Measurements from ENCODE around the gene MEMO1. TPM values are rescaled to one million over a fixed set of nuclear protein-coding genes. Genes with fewer than 3 reads are reported as not detected.
"Not testable (repeated sequence)": the region's sequence is repeated elsewhere in the genome, so short reads cannot be mapped to it uniquely, and the experiment has no call there.

Gene MEMO1
- total RNA-seq (2014; rRNA removed; shearing (Covaris generic)) = 15.0 and 37.0 TPM in 2 replicates

DNA sequence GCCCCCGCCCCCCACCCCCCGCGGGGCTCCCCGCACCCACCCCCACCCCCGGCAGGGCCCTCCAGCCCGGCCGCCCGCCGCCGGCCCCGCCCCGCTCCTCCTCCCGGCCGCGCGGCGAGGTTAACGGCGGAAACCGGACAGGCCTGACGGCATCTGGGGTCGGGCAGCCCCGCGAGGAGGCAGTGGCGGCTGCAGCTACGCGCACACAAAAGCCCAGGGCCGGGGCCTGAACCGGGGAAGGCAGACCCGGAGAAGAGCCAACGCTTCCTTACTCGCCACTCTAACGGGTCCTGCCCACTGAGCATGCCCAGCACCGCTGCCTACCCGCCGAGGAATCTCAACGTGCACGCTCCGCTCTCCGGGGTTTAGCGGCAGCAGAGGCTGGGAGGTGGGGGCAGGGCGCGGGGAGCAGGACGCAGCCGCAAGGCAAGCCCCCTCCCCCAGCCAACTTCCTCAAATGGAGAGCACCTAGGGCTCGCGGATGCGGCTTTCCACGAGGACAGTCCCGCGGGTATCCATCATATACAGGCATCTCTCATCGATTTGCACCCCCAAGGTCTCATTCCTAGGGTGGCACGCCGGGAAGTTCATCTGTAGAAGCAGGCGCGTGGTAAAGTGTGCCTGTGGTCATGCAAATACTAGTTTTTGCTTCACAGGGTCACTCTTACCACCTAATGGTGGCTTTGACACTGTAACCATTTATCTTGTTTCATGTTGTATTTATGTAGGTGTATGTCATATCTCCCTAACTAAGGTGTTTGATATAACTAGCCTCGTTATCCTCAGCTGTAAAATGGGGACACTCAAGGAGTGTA, at the start of gene MEMO1:
Gene MEMO1, minus strand, starts transcription at position 339 of the 815 bp plus-strand sequence. CDS start 761 bp downstream, outside the sequence.
- DNase-seq (ENCODE audit: low read depth) = peak; percentile 97

DNA sequence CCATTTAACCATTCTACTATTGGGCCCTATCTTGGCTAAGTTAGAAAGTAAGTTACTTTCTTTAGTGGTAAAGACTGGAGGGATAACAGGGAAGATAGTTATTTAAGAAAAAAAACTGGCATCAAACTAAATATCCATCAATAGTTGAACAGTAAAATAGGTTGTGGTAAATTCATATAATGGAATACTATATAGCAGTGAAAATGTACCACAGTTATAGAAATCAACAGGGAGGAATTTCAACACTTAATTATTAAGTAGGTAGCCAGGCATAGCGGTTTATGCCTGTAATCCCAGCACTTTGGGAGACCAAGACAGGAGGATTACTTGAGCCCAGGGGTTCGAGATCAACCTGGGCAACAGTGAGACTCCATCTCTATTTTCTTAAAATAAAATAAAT, 49.5 kb upstream of the MEMO1 start:
- DNase-seq (ENCODE audit: low read depth) = no peak

DNA sequence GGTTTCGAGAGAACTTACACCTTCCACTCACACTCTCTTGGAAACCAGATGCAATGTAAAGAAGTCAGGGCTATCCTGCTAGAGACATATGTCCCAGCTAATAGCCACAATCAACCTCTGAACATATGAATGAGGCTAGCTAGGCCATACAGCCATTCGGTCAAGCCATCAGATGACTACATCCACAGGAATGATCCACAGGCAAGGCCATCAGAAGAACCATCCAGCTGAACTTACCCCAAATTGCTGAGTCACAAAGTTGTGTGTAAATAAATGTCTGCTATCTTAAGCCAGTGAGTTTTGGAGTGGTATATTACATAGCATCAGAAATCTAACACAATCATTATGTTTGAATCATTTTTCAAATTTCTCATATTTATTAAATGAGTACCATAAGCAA, 47.3 kb upstream of the MEMO1 start:
- peak; percentile 19 for DNase-seq (ENCODE audit: low read depth)

DNA sequence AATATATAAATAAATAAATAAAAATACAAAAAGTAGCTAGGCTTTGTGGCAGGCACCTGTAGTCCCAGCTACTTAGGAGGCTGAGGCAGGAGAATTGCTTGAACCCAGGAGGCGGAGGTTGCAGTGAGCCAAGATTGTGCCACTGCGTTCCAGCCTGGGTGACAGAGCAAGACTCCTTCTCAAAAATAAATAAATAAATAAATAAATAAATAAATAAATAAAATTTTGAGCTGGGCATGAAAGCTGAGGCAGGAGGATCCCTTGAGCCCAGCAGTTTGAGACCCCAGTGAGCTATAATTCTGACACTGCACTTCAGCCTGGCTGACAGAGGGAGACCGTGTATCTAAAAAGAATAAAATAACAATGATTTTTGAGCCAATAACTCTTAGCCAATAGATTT, 43.8 kb upstream of the MEMO1 start:
- DNase-seq (ENCODE audit: low read depth) = not testable (repeated sequence)

DNA sequence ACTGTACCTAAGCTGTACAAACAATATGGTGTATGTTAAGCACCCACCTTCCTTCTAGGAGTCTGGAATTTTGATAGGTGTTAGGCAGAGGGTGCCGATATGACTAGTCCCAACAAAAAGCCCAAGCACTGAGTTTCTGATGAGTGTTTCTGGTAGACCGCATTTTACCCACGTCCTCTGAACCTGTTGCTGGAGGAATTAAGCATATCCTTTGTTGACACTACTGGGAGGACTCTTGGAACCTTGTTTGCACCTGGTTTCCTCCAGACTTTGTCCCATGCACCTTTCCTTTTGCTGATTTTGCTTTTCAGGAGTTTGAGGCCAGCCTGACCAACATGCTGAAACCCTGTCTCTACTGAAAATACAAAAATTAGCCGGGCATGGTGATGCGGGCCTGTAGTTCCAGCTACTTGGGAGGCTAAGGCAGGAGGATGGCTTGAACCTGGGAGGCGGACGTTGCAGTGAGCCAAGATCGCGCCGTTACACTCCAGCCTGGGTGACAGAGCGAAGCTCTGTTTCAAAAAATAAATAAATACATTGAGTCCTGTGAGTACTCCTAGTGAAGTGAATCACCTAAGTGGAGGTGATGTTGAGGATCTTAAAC, 41.1 kb upstream of the MEMO1 start:
- DNase-seq (ENCODE audit: low read depth) = no peak

DNA sequence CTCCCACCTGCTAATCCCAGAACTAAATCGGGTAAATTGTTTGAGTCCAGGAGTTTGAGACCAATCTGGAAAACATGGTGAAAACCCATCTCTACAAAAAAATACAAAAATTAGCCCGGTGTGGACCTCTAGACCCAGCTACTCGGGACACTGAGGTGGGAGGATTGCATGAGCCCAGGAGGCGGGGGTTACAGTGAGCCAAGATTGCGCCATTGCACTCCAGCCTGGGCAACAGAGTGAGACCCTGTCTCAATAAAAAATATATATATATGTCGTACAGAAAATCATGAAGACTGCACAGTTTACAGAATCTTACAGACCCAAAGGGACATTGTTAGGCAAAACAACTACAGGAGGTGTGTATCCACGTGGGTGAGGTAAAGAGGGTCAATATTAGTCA, 32.8 kb upstream of the MEMO1 start:
- DNase-seq (ENCODE audit: low read depth) = no peak

DNA sequence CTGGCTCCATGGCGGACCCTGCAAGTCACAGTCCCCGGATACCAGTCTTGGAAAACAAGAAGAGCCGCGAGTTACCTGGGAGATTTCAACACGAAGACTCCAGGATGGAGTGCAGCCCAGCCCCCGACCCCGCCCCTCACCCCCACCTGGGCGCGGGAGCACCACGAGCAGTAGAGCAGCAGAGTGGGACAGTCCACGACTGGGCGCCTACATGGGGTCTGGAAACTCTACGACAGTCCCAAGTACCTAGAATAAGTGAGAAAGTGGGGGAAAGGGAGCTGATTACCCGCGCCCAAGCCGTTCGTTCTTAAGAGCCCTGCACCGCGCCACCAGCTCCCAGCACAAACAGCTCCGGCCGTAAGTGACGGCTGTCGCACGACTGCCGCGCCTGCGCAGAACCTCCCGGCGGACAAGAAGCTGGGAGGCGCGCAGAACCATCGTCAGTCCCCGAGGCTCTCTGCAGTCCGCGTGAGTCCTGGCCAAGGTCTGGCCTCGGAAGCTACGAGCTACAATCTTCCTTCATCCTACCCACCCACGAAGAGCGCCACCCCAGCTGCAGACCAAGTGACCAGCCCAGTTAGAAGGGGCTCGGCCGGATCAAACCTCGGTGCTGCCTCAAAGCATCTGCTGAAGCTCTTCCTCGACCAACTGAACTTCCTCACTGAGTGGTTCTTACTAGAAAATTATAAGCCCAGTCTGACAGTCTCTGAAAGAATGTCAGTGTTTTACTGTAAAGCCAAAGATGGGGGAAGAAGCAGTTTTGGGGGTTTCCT, 28.8 kb upstream of the MEMO1 start, which contains the start of gene DPY30:
Gene DPY30, minus strand, starts transcription at position 359 of the 773 bp plus-strand sequence. Its CDS starts 349 bp downstream, at position 10.
- peak; percentile 97 for DNase-seq (ENCODE audit: low read depth)

DNA sequence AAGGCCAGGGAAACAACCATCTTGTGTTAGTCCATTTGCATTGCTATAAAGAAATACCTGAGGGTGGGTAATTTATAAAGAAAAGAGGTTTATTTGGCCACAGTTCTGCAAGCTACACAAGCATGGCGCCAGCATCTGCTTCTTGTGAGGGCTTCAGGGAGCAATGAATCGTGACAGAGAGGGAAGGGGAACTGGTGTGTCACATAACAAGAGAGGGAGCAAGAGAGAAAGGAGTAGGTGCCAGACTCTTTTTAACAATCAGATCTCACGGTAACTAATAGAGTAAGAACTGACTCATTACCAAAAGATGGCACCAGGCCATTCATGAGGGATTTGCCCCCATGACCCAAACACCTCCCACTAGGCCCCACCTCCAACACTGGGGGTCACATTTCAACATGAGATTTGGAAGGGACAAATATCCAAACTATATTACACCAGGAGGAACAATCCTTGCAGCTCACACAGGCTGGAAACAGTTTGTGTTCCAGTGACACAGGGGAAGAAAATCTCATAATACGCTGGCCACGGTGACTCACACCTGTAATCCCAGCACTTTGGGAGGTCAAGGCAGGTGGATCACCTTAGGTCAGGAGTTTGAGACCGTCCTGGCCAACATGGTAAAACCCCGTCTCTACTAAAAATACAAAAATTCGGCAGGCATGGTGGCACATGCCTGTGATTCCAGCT, 23.5 kb upstream of the MEMO1 start:
- DNase-seq (ENCODE audit: low read depth) = peak; percentile 49

DNA sequence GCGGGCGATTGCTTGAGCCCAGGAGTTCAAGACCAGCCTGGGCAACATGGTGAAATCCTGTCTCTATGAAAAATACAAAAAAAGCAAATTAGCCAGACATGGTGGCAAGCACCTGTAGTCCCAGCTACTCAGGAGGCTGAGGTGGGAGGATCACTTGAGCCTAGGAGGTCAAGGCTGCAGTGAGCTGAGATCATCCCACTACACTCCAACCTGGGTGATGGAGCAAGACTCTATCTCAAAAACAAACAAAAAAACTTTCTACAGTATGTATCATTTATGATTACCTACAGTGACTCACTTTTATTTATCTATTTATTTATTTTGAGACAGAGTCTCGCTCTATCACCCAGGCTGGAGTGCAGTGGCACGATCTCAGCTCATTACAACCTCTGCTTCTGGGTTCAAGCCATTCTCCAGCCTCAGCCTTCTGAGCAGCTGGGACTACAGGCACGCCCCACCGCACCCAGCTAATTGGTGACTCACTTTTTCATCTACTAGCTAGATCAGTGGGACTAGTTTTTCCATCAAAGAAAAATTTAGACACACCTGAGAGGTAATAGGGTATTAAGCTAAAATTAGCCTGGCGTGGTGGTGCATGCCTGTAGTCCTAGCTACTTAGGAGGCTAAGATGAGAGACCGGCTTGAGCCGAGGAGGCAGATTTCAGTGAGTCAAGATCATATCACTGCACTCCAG, 8.1 kb upstream of the MEMO1 start:
- peak; percentile 4 for DNase-seq (ENCODE audit: low read depth)

DNA sequence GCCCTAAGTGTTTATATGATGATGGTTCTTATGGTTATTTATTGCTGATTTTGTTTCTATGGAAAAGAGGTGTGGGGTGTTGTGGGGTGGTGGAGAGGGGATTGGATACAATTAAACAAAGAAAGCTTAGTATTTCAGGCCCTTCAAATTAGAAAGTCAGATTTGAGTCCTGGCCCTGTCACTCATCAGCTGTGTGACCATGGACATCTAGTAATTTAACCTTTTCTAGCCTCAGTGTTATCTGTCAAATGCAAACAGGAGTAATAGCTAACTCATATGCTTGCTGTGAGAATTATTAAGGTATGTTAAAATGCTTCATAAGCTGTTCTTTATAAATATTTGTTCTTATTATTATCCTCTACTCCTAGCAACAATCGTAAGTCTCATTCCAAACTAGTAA, 2.1 kb upstream of the MEMO1 start:
- DNase-seq (ENCODE audit: low read depth) = no peak

DNA sequence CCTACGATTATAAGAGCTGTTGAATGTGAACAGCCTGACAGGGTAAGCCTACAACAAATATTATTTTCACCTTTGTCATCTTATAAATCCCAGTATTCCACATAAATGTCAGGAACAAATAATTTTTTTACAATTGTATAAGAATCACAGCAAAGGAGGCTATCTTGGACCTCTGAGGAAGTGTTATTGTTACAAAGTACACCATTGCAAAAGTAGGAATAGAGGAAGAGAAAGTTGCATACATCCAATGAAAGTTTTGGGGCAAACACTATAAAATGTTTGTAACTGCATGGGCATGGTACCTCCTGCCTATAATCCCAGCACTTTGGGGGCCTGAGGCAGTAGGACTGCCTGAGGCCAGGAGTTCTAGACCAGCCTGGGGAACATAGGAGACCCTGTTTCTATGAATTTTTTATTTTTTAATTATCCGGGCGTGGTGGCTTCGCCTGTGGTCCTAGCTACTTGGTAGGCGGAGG, 715 bp upstream of the MEMO1 start:
- DNase-seq (ENCODE audit: low read depth) = no peak

DNA sequence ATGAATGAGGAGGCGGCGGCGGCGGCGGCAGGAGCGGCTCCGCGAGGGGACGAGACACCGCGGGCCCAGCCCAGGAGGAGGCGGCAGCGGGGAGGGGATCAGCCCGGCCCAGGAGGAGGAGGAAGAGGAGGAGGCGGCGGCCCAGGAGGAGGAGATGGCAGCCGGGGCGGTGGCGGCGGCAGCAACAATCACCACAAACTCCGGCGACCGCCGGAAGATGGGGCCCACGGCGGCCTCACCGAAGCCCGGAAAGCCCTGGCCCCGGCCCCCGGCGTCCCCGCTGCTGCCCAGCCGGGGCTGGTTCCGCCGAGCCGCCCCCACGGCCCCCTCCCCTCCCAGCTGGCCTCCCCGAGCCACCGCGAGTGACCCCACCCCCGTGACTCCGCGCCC, 533 bp downstream of the MEMO1 start:
- DNase-seq (ENCODE audit: low read depth) = peak; percentile 73

DNA sequence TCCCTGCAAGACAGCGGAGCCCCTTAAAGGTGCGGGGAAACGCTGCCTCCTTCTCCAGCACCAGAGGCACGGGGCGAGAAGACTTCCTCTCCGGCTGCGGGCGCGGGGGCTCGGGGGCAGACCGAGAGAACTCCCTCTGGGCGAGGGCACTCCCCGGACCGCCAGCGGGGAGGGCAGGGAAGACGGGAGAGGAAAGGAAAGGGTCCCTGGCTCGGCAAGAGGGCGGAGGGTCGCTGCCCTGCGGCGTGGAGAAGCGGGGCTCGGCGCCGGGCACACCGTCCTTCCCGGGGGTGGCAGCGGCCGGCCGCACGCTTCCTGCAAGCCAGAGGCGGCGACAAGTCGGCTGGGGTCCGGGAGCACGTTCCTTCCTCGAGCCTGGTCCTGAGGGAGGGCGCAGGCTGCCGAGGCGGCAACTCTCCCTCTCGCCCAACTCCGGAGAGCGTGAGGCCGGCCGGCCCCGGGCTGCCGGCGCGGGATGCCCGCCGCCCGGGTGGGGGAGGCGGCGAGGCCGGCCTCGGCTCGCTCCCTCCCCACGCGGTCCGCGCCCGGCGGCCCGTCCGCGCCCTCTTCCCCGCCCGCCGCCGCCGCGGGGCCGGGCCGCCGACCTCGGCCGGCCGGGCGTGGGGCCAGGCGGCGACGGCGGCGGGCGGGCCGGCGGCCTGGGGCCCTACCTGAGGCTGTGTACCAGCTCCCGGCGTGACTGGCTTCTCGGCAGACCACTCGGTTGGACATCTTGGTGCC, 1.1 kb downstream of the MEMO1 start:
- DNase-seq (ENCODE audit: low read depth) = peak; percentile 53

DNA sequence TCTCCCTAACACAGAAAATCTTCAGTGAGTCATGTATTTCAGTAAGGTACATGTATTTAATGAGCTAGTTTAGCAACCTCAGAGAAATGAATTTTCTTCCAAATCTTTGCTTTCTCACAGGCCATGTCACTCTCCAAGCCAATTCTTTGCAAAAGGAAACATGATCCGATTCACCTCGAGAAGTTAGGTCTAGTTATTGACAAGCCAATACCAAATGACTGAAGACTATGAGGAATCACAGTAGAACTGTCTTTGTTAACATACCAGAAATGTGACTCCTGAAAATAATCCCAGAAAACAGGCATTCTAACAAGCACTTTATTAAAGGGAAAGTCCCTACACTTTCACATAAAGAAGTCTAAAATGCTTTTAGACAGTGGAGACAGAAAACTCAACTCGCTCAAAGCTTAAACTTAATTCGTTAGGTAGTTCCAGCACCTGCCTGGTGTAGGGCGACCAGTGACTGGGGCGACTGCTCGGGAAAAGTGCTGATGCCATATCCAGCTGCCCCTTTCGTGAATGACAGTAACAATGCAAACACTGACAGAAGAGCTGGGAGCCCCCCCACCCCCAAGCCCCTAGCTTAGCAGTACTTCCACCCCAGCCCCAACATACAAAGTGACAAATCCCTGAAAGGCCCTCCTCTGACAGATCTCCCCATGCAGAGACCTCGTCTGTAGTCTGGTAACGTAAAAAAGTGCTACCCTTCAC, 1.8 kb downstream of the MEMO1 start:
- peak; percentile 4 for DNase-seq (ENCODE audit: low read depth)

DNA sequence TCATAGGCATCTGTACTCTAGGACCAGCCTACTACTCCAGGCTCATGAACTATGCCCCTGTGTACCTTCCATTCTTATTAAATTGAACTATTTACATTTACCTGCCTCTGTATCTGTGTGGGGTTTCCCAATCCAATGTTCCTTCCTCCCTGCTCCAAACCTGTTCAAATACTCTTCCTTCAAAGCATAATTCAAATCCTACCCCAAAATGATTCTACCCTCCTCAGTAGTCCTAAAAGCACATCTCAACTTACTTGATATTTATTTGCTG, 3.8 kb downstream of the MEMO1 start:
- DNase-seq (ENCODE audit: low read depth) = no peak

DNA sequence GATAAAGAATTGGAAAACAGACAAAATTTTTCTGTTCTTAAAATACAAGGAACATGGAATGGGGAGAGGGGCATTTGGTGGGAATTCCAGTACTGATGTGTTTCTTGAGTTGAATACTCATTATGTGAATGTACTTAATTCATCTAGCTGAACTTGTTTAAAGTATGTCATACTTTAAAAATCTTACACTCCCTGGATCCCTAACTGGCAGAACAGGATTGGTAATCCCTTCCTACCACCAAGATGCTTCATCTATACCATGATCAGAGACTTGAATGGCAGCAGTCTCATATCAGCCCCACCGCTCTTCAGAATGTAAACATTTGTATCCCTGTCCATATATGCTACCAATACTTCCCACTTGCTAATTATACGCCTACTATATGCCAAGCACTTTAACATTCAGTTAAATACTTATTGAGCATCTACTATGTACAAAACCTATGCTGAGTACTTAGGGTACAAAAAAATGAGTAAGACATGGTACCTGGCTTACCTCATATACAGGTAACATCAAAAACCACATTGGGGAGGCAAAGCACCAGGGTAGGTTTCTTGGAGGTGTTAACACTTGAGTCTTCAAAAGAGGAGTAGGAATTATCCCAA, 5.3 kb downstream of the MEMO1 start:
- no peak for DNase-seq (ENCODE audit: low read depth)

DNA sequence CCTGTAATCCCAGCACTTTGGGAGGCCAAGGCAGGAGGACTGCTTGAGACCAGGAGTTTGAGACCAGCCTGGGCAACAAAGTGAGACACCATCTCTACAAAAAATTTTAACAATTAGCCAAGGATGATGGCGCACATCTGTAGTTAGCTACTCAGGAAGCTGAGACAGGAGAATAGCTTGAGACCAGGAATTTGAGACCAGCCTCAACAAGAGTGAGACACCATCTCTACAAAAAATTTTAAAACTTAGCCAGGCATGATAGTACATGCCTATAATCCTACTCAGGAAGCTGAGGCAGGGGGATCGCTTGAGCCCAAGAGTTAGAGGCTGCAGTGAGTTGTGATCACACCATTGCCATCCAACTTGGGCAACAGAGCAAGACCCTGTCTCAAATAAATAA, 7.0 kb downstream of the MEMO1 start:
- no peak for DNase-seq (ENCODE audit: low read depth)

DNA sequence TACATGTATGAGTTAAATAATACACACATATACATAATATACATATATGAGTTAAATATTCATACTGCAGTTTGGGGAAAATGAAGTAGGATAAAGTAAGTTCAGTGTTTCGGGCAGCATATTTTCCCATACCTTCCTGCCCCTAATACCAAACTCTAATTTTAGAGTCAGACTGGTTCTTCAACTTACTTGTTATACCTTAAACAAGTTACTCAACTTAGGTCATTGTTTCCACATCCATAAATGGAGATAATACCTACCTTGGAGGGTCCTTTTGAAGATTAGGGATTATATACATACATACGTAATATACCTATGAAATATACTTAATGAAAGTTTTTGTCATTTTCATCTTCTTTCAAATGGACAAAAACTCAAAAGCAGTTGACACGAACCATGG, 8.4 kb downstream of the MEMO1 start:
- DNase-seq (ENCODE audit: low read depth) = no peak

DNA sequence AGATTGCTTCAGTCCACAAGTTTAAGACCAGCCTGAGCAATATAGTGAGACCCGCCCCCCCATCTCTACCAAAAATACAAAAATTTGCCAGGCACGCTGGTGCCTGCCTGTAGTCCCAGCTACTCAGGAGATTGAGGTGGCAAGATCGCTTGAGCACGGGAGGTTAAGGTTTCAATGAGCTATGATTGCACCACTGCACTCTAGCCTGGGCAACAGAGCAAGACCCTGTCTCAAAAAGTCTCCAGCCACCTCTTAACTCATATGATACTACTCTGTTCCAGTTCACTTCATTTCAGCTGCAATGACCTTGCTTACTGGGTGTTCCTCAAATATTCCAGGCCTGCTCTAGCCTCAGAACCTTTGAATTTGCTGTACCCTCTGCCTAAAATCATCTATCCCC, 11.4 kb downstream of the MEMO1 start:
- no peak for DNase-seq (ENCODE audit: low read depth)
